DMS114 treated with DMSO at 0.1 percent for 48 hours (cell line): ENCODE data around the gene CEP57L1.

ENCODE experiments used
- DNase-seq: peaks from one replicate; lab custom pipeline; 2025; ENCODE audit not compliant: unreplicated experiment; lab: John Stamatoyannopoulos, UW

The CEP57L1 gene

GRCh38 chr6:109095036-109095834 is at the start of gene CEP57L1:
Gene CEP57L1, plus strand, starts transcription at chr6:109095507. Its CDS starts 49,715 bp downstream, at chr6:109145222.
- peak; percentile 96 for DNase-seq

GRCh38 chr6:109048176-109048575 is 47.1 kb upstream of the CEP57L1 start:
- no peak for DNase-seq

- no peak for DNase-seq
Observed at GRCh38 chr6:109048670-109049415, 46.5 kb upstream of the CEP57L1 start.

GRCh38 chr6:109050012-109050411 is 45.3 kb upstream of the CEP57L1 start:
- no peak for DNase-seq

- DNase-seq = no peak
Observed at GRCh38 chr6:109050447-109051102, 44.7 kb upstream of the CEP57L1 start.

GRCh38 chr6:109051301-109052017 is 43.8 kb upstream of the CEP57L1 start:
- DNase-seq = no peak

GRCh38 chr6:109052018-109052651 is 43.2 kb upstream of the CEP57L1 start:
- DNase-seq = no peak

GRCh38 chr6:109052852-109053251 is 42.5 kb upstream of the CEP57L1 start:
- no peak for DNase-seq

- no peak for DNase-seq
Observed at GRCh38 chr6:109053336-109053735, 42.0 kb upstream of the CEP57L1 start.

GRCh38 chr6:109055771-109056235 is 39.5 kb upstream of the CEP57L1 start:
- no peak for DNase-seq

- DNase-seq = no peak
Observed at GRCh38 chr6:109056661-109057060, 38.6 kb upstream of the CEP57L1 start.

- DNase-seq = no peak
Observed at GRCh38 chr6:109058620-109059019, 36.7 kb upstream of the CEP57L1 start.

GRCh38 chr6:109059153-109059552 is 36.2 kb upstream of the CEP57L1 start:
- DNase-seq = no peak

GRCh38 chr6:109059571-109060021 is 35.7 kb upstream of the CEP57L1 start:
- DNase-seq = no peak

- DNase-seq = no peak
Observed at GRCh38 chr6:109060571-109060970, 34.7 kb upstream of the CEP57L1 start.

GRCh38 chr6:109062216-109062615 is 33.1 kb upstream of the CEP57L1 start:
- DNase-seq = no peak

- no peak for DNase-seq
Observed at GRCh38 chr6:109062767-109063352, 32.4 kb upstream of the CEP57L1 start.

- DNase-seq = no peak
Observed at GRCh38 chr6:109069746-109070145, 25.6 kb upstream of the CEP57L1 start.

GRCh38 chr6:109071125-109071917 is 24.0 kb upstream of the CEP57L1 start:
- no peak for DNase-seq
